ENCODE measurements around the gene TRMT1. TPM values are rescaled to one million over a fixed set of nuclear protein-coding genes. Genes with fewer than 3 reads are reported as not detected.

TRMT1 gene
- total RNA-seq, 1 experiment from 2014 or later = 63.2 TPM

DNA sequence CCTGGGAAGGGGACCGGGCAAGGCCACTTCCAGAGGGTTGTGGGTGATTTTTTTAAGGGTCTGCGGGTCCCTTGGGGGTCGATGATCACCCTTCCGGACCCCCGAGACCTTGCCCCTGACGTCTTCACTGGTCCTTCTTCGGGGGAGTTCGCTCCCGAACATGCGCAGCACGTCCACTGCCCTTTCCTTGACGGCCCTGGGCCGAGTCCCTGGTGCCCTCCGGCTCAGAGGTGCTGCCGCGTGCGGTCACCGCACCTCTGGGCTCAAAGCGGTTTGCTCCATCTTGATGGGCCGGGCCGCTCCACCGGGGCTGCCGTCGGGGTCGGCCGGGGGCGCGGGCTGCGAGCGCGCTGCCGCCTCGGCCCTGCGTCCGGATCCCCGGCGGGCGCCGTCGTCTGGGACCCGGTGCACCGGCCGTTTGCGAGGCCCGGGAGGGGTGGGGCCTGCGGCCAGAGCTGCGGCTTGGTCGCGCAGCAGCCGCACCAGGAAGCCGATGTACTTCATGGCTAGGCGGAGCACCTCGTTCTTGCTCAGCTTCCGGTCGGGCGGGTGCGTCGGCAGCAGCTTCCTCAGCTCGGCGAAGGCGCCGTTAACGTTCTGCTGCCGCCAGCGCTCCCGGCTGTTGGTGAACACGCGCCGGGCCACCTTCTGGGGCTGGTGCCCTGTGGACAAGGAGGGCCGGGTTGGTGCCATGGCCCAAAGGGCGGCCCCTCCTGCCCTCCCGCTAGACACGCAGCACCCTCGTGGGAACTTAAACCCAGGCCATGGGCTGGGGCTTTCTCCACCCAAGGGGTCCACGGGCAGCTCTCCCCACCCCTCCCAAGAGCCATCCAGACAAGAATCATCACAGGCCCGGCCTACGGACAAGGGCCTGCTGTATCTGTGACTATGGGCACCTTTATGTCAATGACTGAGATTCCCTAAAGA is 17.2 kb downstream of the TRMT1 start:
- no peaks in the 10 kb centered on the region for H3K36me3 Mint-ChIP-seq (ENCODE audit: insufficient read depth, unreplicated experiment)
- POLR2A ChIA-PET = interaction anchor here (0.6 kb wide), 1 partner anchor 93 kb away, joined by 3 read pairs; no protein-coding TSS in a partner anchor
- H3K4me3 Mint-ChIP-seq (ENCODE audit: unreplicated experiment) = no peak overlapping the region
- peaks cover 5% of the 10 kb centered on the region for H3K4me1 Mint-ChIP-seq (ENCODE audit: insufficient read depth, unreplicated experiment)
- no peaks in the 10 kb centered on the region for H3K27me3 Mint-ChIP-seq (ENCODE audit: insufficient read depth, unreplicated experiment)
- no peak for DNase-seq (ENCODE audit: unreplicated experiment)
- TF ChIP-seq CTCF (IDR thresholded peaks at IDR 0.05; ENCODE audit: unreplicated experiment) = no peak
- CTCF ChIA-PET = interaction anchor here (0.6 to 1.0 kb wide), 2 partner anchors 116 to 122 kb away, joined by 4 read pairs; no protein-coding TSS in a partner anchor
- no peaks in the 10 kb centered on the region for H3K9me3 Mint-ChIP-seq (ENCODE audit: unreplicated experiment)
- no TSS peak for BruUV-seq (replicated peaks)
- no peak overlapping the region for H3K27ac Mint-ChIP-seq (ENCODE audit: low read depth, unreplicated experiment)
- intact Hi-C loops (cut with micrococcal nuclease) = no loop called here

DNA sequence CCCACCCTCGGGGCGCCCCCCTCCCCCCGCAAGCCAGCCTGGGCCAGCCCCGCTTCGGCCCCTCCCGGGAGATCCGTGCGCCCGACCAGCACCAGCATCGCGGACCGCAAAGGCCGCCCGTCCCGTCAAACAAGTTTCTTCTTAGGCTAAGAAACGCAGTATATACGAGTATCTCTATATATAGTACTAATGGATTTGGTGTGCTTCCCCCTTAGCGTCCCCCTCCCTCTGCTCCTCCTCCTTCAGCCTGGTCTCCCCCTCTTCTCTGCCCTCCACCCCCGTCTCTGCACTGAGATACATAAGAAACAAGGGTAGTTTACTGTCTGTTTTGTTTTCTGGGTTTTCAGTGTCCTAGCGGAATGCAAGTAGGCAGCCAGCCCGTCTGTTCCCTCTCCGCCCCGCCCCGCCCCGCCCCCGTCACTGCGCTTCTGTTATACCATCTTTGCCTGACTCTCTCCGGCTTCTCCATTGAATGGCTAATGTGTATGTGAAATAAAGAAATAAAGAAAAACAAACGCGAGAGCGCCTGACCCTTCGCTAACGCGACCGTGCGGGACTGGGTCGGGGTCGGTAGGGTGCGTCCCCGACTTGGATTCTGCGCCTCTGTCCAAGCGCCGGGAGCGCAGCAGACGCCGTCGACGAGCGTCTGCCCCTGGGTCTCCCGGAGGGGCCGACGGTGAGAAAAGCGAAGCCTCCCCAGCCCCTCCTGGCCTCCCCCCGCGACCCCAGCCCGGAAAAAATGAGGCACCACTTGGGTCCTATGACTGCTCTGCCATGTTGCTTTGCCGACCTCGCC is 18.1 kb downstream of the TRMT1 start:
- no peak for DNase-seq (ENCODE audit: unreplicated experiment)
- intact Hi-C loops (cut with micrococcal nuclease) = no loop called here
- Mint-ChIP-seq H3K27ac (ENCODE audit: low read depth, unreplicated experiment) (no peak overlapping the region), H3K4me3 (ENCODE audit: unreplicated experiment) (no peak overlapping the region), H3K9me3 (ENCODE audit: unreplicated experiment) (no peaks in the 10 kb centered on the region), H3K36me3 (ENCODE audit: insufficient read depth, unreplicated experiment) (no peaks in the 10 kb centered on the region), H3K4me1 (ENCODE audit: insufficient read depth, unreplicated experiment) (peaks cover 5% of the 10 kb centered on the region), H3K27me3 (ENCODE audit: insufficient read depth, unreplicated experiment) (no peaks in the 10 kb centered on the region)
- BruUV-seq (replicated peaks) = no TSS peak
- CTCF ChIA-PET = no interaction called here
- TF ChIP-seq CTCF (IDR thresholded peaks at IDR 0.05; ENCODE audit: unreplicated experiment) = no peak
- POLR2A ChIA-PET = interaction anchor here (0.6 kb wide), 1 partner anchor 94 kb away, joined by 3 read pairs; no protein-coding TSS in a partner anchor

GRCh38 chr19:13097463-13098258 is 18.9 kb downstream of the TRMT1 start:
- no TSS peak for BruUV-seq (replicated peaks)
- intact Hi-C loops (cut with micrococcal nuclease) = no loop called here
- Mint-ChIP-seq H3K27ac (ENCODE audit: low read depth, unreplicated experiment) (no peak overlapping the region), H3K27me3 (ENCODE audit: insufficient read depth, unreplicated experiment) (no peaks in the 10 kb centered on the region), H3K4me3 (ENCODE audit: unreplicated experiment) (no peak overlapping the region), H3K9me3 (ENCODE audit: unreplicated experiment) (no peaks in the 10 kb centered on the region), H3K36me3 (ENCODE audit: insufficient read depth, unreplicated experiment) (no peaks in the 10 kb centered on the region), H3K4me1 (ENCODE audit: insufficient read depth, unreplicated experiment) (peaks cover 5% of the 10 kb centered on the region)
- POLR2A ChIA-PET = no interaction called here
- CTCF ChIA-PET = no interaction called here
- TF ChIP-seq CTCF (IDR thresholded peaks at IDR 0.05; ENCODE audit: unreplicated experiment) = no peak
- no peak for DNase-seq (ENCODE audit: unreplicated experiment)

Measured in MCF 10A (cell line).